K562 (cell line): ENCODE measurements around the gene CDK5RAP3. TPM values are rescaled to one million over a fixed set of nuclear protein-coding genes. Genes with fewer than 3 reads are reported as not detected.

Experiments used
- ARHGAP35 ChIP-seq: fragments of 450-650 bp; IDR thresholded peaks from 2 replicates; pipeline ENCODE4 v1.6.1; 2018; ENCODE audit not compliant: partially characterized antibody
- ARID1B ChIP-seq: fragments of 450-650 bp; IDR thresholded peaks from 2 replicates; pipeline ENCODE4 v1.6.1; 2016; ENCODE audit warnings: antibody characterized with exemption, mild to moderate bottlenecking, inconsistent platforms
- CAMTA2 ChIP-seq: fragments of 250-450 bp; sonication (Bioruptor Pico); conservative IDR thresholded peaks from 2 replicates; pipeline ENCODE4 v1.5.1; 2022
- CBFA2T2 ChIP-seq: fragments of 450-650 bp; conservative IDR thresholded peaks from 2 replicates; pipeline ENCODE4 v1.6.1; 2017; ENCODE audit warnings: mild to moderate bottlenecking
- CBX3 ChIP-seq, 2 experiments: IDR thresholded peaks; 1 replicate in 1 of 2; 2 replicates in 1 of 2; pipeline ENCODE4 v1.6.1; 2012; ENCODE audit warnings: inconsistent platforms in 2 of 2, low read length in 2 of 2, borderline replicate concordance in 1 of 2, control low read depth in 1 of 2
- DACH1 ChIP-seq: fragments of 450-650 bp; IDR thresholded peaks from 2 replicates; pipeline ENCODE4 v1.6.1; 2018; ENCODE audit not compliant: partially characterized antibody
- DPF2 ChIP-seq: fragments of 450-650 bp; IDR thresholded peaks from 2 replicates; pipeline ENCODE4 v1.6.1; 2016
- E2F4 ChIP-seq: sonication (generic); formaldehyde crosslinking; IDR thresholded peaks from 2 replicates; pipeline ENCODE4 v1.8.0; 2022; ENCODE audit warnings: mild to moderate bottlenecking, low read depth, missing genetic modification reagents
- GABPA ChIP-seq: fragments of 200-800 bp; sonication (Bioruptor generic); conservative IDR thresholded peaks from 2 replicates; pipeline ENCODE4 v1.6.1; 2016; ENCODE audit warnings: low read depth, missing genetic modification characterization, missing compliant biosample characterization
- GTF2E2 ChIP-seq: fragments of 200-800 bp; sonication (Bioruptor generic); IDR thresholded peaks from 2 replicates; pipeline ENCODE4 v1.6.1; 2016; ENCODE audit warnings: missing genetic modification characterization, missing compliant biosample characterization
- HSF4 ChIP-seq: fragments of 250-450 bp; sonication (Bioruptor Pico); IDR thresholded peaks from 2 replicates; pipeline ENCODE4 v2.1.2; 2022; ENCODE audit warnings: mild to moderate bottlenecking, moderate library complexity, borderline replicate concordance
- MECOM ChIP-seq: fragments of 250-450 bp; sonication (Bioruptor Pico); IDR thresholded peaks from 2 replicates; pipeline ENCODE4 v1.8.0; 2022; ENCODE audit warnings: inconsistent platforms
- NCOA4 ChIP-seq: fragments of 450-650 bp; IDR thresholded peaks from 2 replicates; pipeline ENCODE4 v1.6.1; 2018; ENCODE audit warnings: mild to moderate bottlenecking; ENCODE audit not compliant: partially characterized antibody
- NFRKB ChIP-seq: fragments of 450-650 bp; IDR thresholded peaks from 2 replicates; pipeline ENCODE4 v1.6.1; 2016; ENCODE audit warnings: low read depth
- NFYB ChIP-seq: IDR thresholded peaks from 2 replicates; pipeline ENCODE4 v1.6.1; 2011; ENCODE audit warnings: mild to moderate bottlenecking, moderate library complexity; ENCODE audit not compliant: insufficient read length; ENCODE audit errors: extremely low read depth
- NR2C2 ChIP-seq, 2 experiments: fragments of 200-800 bp in 1 of 2; sonication (Bioruptor generic) in 1 of 2; sonication (generic) in 1 of 2; formaldehyde crosslinking in 1 of 2; IDR thresholded peaks; 2 replicates each; pipeline versions ENCODE4 v1.6.1 to v1.8.0; 2016 to 2022; ENCODE audit warnings: mild to moderate bottlenecking in 1 of 2, missing compliant biosample characterization in 1 of 2, missing genetic modification characterization in 1 of 2, missing genetic modification reagents in 1 of 2
- RUNX1 ChIP-seq: sonication (generic); IDR thresholded peaks from 2 replicates; pipeline ENCODE4 v1.6.1; 2016; ENCODE audit warnings: antibody characterized with exemption, low read depth
- SMARCA4 ChIP-seq: fragments of 450-650 bp; IDR thresholded peaks from 2 replicates; pipeline ENCODE4 v1.6.1; 2016
- TBL1XR1 ChIP-seq, 2 experiments: IDR thresholded peaks; 2 replicates each; pipeline ENCODE4 v1.6.1; 2012; ENCODE audit warnings: improper control_type of control experiment in 2 of 2, low read length in 2 of 2, mild to moderate bottlenecking in 1 of 2
- TGIF2 ChIP-seq: sonication (generic); formaldehyde crosslinking; IDR thresholded peaks from 2 replicates; pipeline ENCODE4 v1.8.1; 2022; ENCODE audit warnings: mild to moderate bottlenecking, missing genetic modification reagents, moderate library complexity
- XRCC4 ChIP-seq: IDR thresholded peaks from one replicate; pipeline ENCODE4 v1.6.1; 2011; ENCODE audit not compliant: insufficient read depth, insufficient read length; ENCODE audit errors: extremely low read depth
- ZBED1 ChIP-seq: IDR thresholded peaks from 2 replicates; pipeline ENCODE4 v1.6.1; 2014
- ZNF436 ChIP-seq: fragments of 250-450, 450-650 bp; sonication (Bioruptor Pico); formaldehyde crosslinking; IDR thresholded peaks from 2 replicates; pipeline ENCODE4 v1.7.0; 2020; ENCODE audit warnings: mild to moderate bottlenecking
- ZNF583 ChIP-seq: fragments of 250-450 bp; sonication (Bioruptor Pico); IDR thresholded peaks from 2 replicates; pipeline ENCODE4 v1.4.0; 2020
- ZNF766 ChIP-seq: fragments of 200-800 bp; sonication (Bioruptor generic); conservative IDR thresholded peaks from 2 replicates; pipeline ENCODE4 v1.6.1; 2016; ENCODE audit warnings: missing genetic modification characterization, missing compliant biosample characterization
- ZNF79 ChIP-seq: fragments of 250-450 bp; sonication (Bioruptor Pico); IDR thresholded peaks from 2 replicates; pipeline ENCODE4 v1.4.0; 2020; ENCODE audit warnings: low read depth, mild to moderate bottlenecking, moderate library complexity
- polyA plus RNA-seq, 8 experiments: library from polyadenylated mRNA; depleted of rRNA in 4 of 8; stranded (reverse) in 5 of 8; unstranded in 3 of 8; fragments of >200 nt; fragmentation: Nextera tagmentation in 2 of 8; fragmentation: Illumina TruSeq in 1 of 8; extraction: Ambion mirVana in 2 of 8; extraction: Trizol in 1 of 8; gene quantifications; 2 replicates each; pipeline versions ENCODE4 v1.2.1 to v1.2.3, GENCODE V29; 2011 to 2014; ENCODE audit warnings: inconsistent platforms in 1 of 8, missing spikeins in 1 of 8
- total RNA-seq, 7 experiments: library from RNA; depleted of rRNA in 6 of 7; stranded (reverse); fragments of >200 nt in 6 of 7; fragmentation: Illumina TruSeq in 2 of 7; extraction: Trizol in 2 of 7; gene quantifications; 2 replicates each; pipeline versions ENCODE4 v1.2.1 to v1.2.3, GENCODE V29; 2011 to 2021; ENCODE audit warnings: low replicate concordance in 1 of 7
- TF ChIP-seq, protein P1 (sequence below): fragments of 250-450 bp; sonication (Bioruptor Pico); IDR thresholded peaks from 2 replicates; pipeline ENCODE4 v1.8.0; 2021; ENCODE audit warnings: mild to moderate bottlenecking, moderate library complexity
- TF ChIP-seq, protein P2 (sequence below): fragments of 250-450 bp; sonication (Bioruptor Pico); IDR thresholded peaks from 2 replicates; pipeline ENCODE4 v1.4.0; 2020; ENCODE audit warnings: borderline replicate concordance

CDK5RAP3 gene
- total and polyA plus RNA-seq, 9 of the 15 experiments (the other 6 are each of a cell fraction or from before 2014, with no cell fraction given), result 44.2 to 202 (median 91.5) TPM

- TF ChIP-seq GABPA (tag) (peak; percentile 56; the same call in 1 of the 2 replicates), ZNF766 (peak; percentile 72; the same call in 1 of the 2 replicates), ZBED1 (no peak), RUNX1 (no peak), NR2C2 (CRISPR knock-in tag; IDR thresholded peaks at IDR 0.05) (no peak), NR2C2 (tag; IDR thresholded peaks at IDR 0.05) (peak; percentile 59; the same call in 1 of the 2 replicates), ZNF79 (no peak), TGIF2 (CRISPR knock-in tag) (no peak), CBFA2T2 (no peak), ARID1B (peak; percentile 50; the same call in 1 of the 2 replicates), SMARCA4 (peak; percentile 76), MECOM (CRISPR knock-in tag) (no peak), DACH1 (peak; percentile 33), ZNF436 (CRISPR knock-in tag) (no peak), CAMTA2 (CRISPR knock-in tag) (no peak), XRCC4 (no peak), ZNF583 (CRISPR knock-in tag) (no peak), HSF4 (CRISPR knock-in tag) (no peak), DPF2 (peak; percentile 74), NCOA4 (no peak), NFRKB (peak; percentile 75; the same call in 1 of the 2 replicates), GTF2E2 (peak; percentile 55; the same call in 1 of the 2 replicates), TBL1XR1 (IDR thresholded peaks at IDR 0.05; ENCODE audit: low read length in 2 of 2) (no peak), ARHGAP35 (no peak), E2F4 (CRISPR knock-in tag) (no peak), CBX3 (IDR thresholded peaks at IDR 0.05; ENCODE audit: borderline replicate concordance in 1 of 2, low read length in 2 of 2) (peak in 1 of 2 experiments; percentile 29; a peak in 1 of 3 replicates), NFYB (no peak)
- TF ChIP-seq, protein P1, sequence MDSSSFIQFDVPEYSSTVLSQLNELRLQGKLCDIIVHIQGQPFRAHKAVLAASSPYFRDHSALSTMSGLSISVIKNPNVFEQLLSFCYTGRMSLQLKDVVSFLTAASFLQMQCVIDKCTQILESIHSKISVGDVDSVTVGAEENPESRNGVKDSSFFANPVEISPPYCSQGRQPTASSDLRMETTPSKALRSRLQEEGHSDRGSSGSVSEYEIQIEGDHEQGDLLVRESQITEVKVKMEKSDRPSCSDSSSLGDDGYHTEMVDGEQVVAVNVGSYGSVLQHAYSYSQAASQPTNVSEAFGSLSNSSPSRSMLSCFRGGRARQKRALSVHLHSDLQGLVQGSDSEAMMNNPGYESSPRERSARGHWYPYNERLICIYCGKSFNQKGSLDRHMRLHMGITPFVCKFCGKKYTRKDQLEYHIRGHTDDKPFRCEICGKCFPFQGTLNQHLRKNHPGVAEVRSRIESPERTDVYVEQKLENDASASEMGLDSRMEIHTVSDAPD (CRISPR knock-in tag), result no peak
- TF ChIP-seq, protein P2, sequence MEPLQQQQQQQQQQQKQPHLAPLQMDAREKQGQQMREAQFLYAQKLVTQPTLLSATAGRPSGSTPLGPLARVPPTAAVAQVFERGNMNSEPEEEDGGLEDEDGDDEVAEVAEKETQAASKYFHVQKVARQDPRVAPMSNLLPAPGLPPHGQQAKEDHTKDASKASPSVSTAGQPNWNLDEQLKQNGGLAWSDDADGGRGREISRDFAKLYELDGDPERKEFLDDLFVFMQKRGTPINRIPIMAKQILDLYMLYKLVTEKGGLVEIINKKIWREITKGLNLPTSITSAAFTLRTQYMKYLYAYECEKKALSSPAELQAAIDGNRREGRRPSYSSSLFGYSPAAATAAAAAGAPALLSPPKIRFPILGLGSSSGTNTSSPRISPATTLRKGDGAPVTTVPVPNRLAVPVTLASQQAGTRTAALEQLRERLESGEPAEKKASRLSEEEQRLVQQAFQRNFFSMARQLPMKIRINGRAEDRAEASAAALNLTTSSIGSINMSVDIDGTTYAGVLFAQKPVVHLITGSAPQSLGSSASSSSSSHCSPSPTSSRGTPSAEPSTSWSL (CRISPR knock-in tag), result no peak
These were observed 31.5 kb downstream of the CDK5RAP3 start (continued) for GRCh38 chr17:48002266-48002915.
